ENCODE measurements around the gene MECP2. TPM values are rescaled to one million over a fixed set of nuclear protein-coding genes. Genes with fewer than 3 reads are reported as not detected.

The MECP2 gene
- total RNA-seq, 4 donors from 2014 or later = 65.1 to 87.8 (median 82.5) TPM

DNA sequence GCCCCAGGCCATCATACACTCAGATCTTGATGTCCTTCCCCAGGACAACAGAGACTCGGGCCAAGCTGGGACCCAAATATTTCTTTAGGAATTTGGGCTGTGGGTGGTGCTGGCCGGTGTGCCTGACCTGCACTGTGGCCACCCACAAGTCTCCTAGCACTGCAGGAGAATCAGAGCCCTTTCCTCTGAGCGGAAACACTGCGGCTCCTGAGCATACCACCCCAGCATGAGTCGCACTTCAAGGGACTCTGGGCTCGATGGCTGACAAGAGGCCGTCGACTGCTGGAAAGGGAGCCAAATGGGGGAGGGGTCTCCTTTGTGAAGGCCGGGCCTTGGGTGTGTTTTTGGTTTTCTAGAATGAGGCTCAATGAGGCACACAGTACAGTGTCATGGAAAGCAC is 64.9 kb downstream of the MECP2 start:
- no peak overlapping the region for H3K27ac ChIP-seq
- no peak for TF ChIP-seq CTCF (IDR thresholded peaks at IDR 0.05)
- TF ChIP-seq POLR2AphosphoS5 (IDR thresholded peaks at IDR 0.05) = no peak
- no peak for TF ChIP-seq EP300 (IDR thresholded peaks at IDR 0.05)
- TF ChIP-seq POLR2A (IDR thresholded peaks at IDR 0.05) = no peak
- no peaks in the 10 kb centered on the region for H3K9me3 ChIP-seq
- H3K36me3 ChIP-seq = peaks cover 0 to 41% of the 10 kb centered on the region in 2 donors
- H3K4me3 ChIP-seq = no peak overlapping the region
- no peak for ATAC-seq
- no peaks in the 10 kb centered on the region for H3K27me3 ChIP-seq
- 58% methylated on average over 2 of the region's 9 CpGs; no CpG with 5 or more reads in 1 of the 2 donors for WGBS, 2 donors (ENCODE audit: low coverage in 1 of 2)
- H3K4me1 ChIP-seq = peaks cover 0 to 46% (median 0%) of the 10 kb centered on the region in 3 donors

DNA sequence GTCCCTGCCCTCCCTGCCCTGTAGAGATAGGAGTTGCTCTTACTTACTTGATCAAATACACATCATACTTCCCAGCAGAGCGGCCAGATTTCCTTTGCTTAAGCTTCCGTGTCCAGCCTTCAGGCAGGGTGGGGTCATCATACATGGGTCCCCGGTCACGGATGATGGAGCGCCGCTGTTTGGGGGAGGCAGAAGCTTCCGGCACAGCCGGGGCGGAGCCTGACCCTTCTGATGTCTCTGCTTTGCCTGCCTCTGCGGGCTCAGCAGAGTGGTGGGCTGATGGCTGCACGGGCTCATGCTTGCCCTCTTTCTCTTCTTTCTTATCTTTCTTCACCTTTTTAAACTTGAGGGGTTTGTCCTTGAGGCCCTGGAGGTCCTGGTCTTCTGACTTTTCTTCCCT is 65.4 kb downstream of the MECP2 start:
- Histone ChIP-seq H3K4me1 (peaks cover 0 to 46% (median 0%) of the 10 kb centered on the region in 3 donors), H3K4me3 (no peak overlapping the region), H3K27me3 (no peaks in the 10 kb centered on the region), H3K9me3 (no peaks in the 10 kb centered on the region), H3K27ac (no peak overlapping the region), H3K36me3 (peaks cover 0 to 45% of the 10 kb centered on the region in 2 donors)
- WGBS, 2 donors (ENCODE audit: low coverage in 1 of 2) = no CpG with 5 or more reads among the region's 11 CpGs
- no peak for ATAC-seq
- no peak for TF ChIP-seq EP300 (IDR thresholded peaks at IDR 0.05)
- TF ChIP-seq POLR2A (IDR thresholded peaks at IDR 0.05) = no peak
- no peak for TF ChIP-seq CTCF (IDR thresholded peaks at IDR 0.05)
- no peak for TF ChIP-seq POLR2AphosphoS5 (IDR thresholded peaks at IDR 0.05)

DNA sequence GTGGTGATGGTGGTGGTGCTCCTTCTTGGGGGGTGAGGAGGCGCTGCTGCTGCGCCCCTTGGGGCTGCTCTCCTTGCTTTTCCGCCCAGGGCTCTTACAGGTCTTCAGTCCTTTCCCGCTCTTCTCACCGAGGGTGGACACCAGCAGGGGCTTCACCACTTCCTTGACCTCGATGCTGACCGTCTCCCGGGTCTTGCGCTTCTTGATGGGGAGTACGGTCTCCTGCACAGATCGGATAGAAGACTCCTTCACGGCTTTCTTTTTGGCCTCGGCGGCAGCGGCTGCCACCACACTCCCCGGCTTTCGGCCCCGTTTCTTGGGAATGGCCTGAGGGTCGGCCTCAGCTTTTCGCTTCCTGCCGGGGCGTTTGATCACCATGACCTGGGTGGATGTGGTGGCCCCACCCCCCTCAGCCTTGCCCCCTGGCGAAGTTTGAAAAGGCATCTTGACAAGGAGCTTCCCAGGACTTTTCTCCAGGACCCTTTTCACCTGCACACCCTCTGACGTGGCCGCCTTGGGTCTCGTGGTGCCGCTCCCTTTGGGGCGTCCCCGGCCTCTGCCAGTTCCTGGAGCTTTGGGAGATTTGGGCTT is 66.7 kb downstream of the MECP2 start:
- H3K27me3 ChIP-seq = no peaks in the 10 kb centered on the region

GRCh38 chrX:154030266-154030665 is 67.3 kb downstream of the MECP2 start:
- ATAC-seq = no peak
- 87% methylated on average over 7 of the region's 20 CpGs; no CpG with 5 or more reads in 1 of the 2 donors for WGBS, 2 donors (ENCODE audit: low coverage in 1 of 2)
- Histone ChIP-seq H3K4me3 (no peak overlapping the region), H3K27me3 (no peaks in the 10 kb centered on the region), H3K9me3 (no peaks in the 10 kb centered on the region), H3K27ac (no peak overlapping the region), H3K36me3 (peaks cover 0 to 47% of the 10 kb centered on the region in 2 donors), H3K4me1 (peaks cover 0 to 32% (median 0%) of the 10 kb centered on the region in 3 donors)
- TF ChIP-seq POLR2AphosphoS5 (IDR thresholded peaks at IDR 0.05) (no peak), EP300 (IDR thresholded peaks at IDR 0.05) (no peak), CTCF (IDR thresholded peaks at IDR 0.05) (no peak), POLR2A (IDR thresholded peaks at IDR 0.05) (no peak)

More for the DNA sequence above, 66.7 kb downstream of the MECP2 start:
- H3K27ac ChIP-seq = no peak overlapping the region
- ATAC-seq = no peak
- H3K36me3 ChIP-seq = peaks cover 0 to 47% of the 10 kb centered on the region in 2 donors
- peaks cover 0 to 38% (median 0%) of the 10 kb centered on the region in 3 donors for H3K4me1 ChIP-seq
- TF ChIP-seq POLR2AphosphoS5 (IDR thresholded peaks at IDR 0.05) (no peak), POLR2A (IDR thresholded peaks at IDR 0.05) (no peak), EP300 (IDR thresholded peaks at IDR 0.05) (no peak), CTCF (IDR thresholded peaks at IDR 0.05) (no peak)
- no peaks in the 10 kb centered on the region for H3K9me3 ChIP-seq
- H3K4me3 ChIP-seq = no peak overlapping the region
- no CpG with 5 or more reads among the region's 29 CpGs for WGBS, 2 donors (ENCODE audit: low coverage in 1 of 2)

GRCh38 chrX:154029439-154029838 is 68.1 kb downstream of the MECP2 start:
- Histone ChIP-seq H3K27me3 (no peaks in the 10 kb centered on the region), H3K4me3 (no peak overlapping the region), H3K27ac (no peak overlapping the region), H3K4me1 (peaks cover 0 to 24% (median 0%) of the 10 kb centered on the region in 3 donors), H3K9me3 (no peaks in the 10 kb centered on the region), H3K36me3 (peaks cover 0 to 47% of the 10 kb centered on the region in 2 donors)
- no peak for ATAC-seq
- WGBS, 2 donors (ENCODE audit: low coverage in 1 of 2) = 67% methylated on average over 1 of the region's 8 CpGs; no CpG with 5 or more reads in 1 of the 2 donors
- TF ChIP-seq EP300 (IDR thresholded peaks at IDR 0.05) (no peak), POLR2A (IDR thresholded peaks at IDR 0.05) (no peak), POLR2AphosphoS5 (IDR thresholded peaks at IDR 0.05) (no peak), CTCF (IDR thresholded peaks at IDR 0.05) (no peak)
